Nephron progenitor cell (in vitro differentiated cells): Measurements from ENCODE around the gene IL17RB.

Source experiments
- DNase-seq: peaks from one replicate; pipeline ENCODE4 v3.0.0; 2021
- H3K27ac Mint-ChIP-seq: 2 replicates; pipeline ENCODE4 v1.8.0; 2021; ENCODE audit warnings: mild to moderate bottlenecking, moderate library complexity, mixed read lengths
- H3K27me3 Mint-ChIP-seq: 2 replicates; pipeline ENCODE4 v1.8.0; 2021; ENCODE audit warnings: mild to moderate bottlenecking, low read depth, mixed read lengths; ENCODE audit not compliant: poor library complexity
- H3K36me3 Mint-ChIP-seq: 2 replicates; pipeline ENCODE4 v1.8.0; 2021; ENCODE audit warnings: low read depth, mixed read lengths
- H3K4me1 Mint-ChIP-seq: 2 replicates; pipeline ENCODE4 v1.8.0; 2021; ENCODE audit warnings: mixed read lengths
- H3K4me3 Mint-ChIP-seq: 2 replicates; pipeline ENCODE4 v1.8.0; 2021; ENCODE audit warnings: mild to moderate bottlenecking, moderate library complexity, mixed read lengths
- H3K9me3 Mint-ChIP-seq: 2 replicates; pipeline ENCODE4 v1.8.0; 2021; ENCODE audit warnings: mild to moderate bottlenecking, moderate library complexity, mixed read lengths
- TF ChIP-seq, protein P1 (sequence below): fragments of 200-600 bp; sonication (generic); IDR thresholded peaks from 2 replicates; pipeline ENCODE4 v1.5.0; 2021; ENCODE audit warnings: antibody characterized with exemption

Gene IL17RB

DNA sequence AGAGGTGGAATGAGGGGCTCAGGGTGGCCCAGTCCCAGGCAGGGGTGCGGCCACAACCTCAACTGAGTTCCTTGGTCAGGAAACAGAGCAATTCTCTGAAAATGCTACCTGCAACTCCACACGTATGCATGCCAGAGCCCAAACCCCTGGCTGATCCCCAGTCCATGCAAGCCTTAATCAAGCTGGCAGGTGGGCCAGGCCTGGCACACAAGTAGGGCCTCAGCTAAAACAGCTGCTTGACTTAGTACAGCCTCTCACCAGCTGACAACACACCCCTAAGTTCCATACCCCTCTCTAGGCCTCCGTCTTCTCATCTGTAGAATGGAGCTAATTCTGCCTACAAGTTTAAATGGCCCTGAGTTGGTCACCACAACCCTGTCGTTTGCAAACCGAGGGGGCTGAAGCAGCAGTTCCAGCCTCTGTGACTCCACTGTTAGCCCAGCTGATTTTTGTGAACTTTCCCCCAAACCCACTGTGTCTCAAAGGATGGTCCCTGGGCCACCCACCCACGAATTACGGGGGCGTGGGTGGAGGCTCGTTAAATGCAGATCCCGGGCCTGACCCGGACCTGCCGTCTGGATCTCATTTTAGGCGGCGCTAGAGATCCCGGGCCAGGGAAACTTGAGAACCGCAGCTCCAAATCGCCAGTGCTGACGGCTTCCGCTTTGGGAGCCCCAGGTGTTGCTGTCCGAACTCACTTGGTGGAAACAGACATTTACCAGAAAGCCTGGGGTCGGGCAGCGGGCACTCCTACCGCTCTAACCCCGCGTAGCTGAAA lies 1.1 kb upstream of the IL17RB start:
- H3K27ac Mint-ChIP-seq = no peak overlapping the region
- H3K9me3 Mint-ChIP-seq = no peaks in the 10 kb centered on the region
- no peak for DNase-seq
- peaks cover 50% of the 10 kb centered on the region for H3K27me3 Mint-ChIP-seq
- peaks cover 24% of the 10 kb centered on the region for H3K4me1 Mint-ChIP-seq
- TF ChIP-seq, protein P1, sequence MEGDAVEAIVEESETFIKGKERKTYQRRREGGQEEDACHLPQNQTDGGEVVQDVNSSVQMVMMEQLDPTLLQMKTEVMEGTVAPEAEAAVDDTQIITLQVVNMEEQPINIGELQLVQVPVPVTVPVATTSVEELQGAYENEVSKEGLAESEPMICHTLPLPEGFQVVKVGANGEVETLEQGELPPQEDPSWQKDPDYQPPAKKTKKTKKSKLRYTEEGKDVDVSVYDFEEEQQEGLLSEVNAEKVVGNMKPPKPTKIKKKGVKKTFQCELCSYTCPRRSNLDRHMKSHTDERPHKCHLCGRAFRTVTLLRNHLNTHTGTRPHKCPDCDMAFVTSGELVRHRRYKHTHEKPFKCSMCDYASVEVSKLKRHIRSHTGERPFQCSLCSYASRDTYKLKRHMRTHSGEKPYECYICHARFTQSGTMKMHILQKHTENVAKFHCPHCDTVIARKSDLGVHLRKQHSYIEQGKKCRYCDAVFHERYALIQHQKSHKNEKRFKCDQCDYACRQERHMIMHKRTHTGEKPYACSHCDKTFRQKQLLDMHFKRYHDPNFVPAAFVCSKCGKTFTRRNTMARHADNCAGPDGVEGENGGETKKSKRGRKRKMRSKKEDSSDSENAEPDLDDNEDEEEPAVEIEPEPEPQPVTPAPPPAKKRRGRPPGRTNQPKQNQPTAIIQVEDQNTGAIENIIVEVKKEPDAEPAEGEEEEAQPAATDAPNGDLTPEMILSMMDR = no peak
- H3K36me3 Mint-ChIP-seq = no peaks in the 10 kb centered on the region
- peak overlapping the region; percentile 81 for H3K4me3 Mint-ChIP-seq

GRCh38 chr3:53845881-53846133 lies 561 bp upstream of the IL17RB start:
- peaks cover 24% of the 10 kb centered on the region for H3K4me1 Mint-ChIP-seq
- TF ChIP-seq, protein P1 = no peak
- peak; percentile 60 for DNase-seq
- H3K36me3 Mint-ChIP-seq = no peaks in the 10 kb centered on the region
- H3K27ac Mint-ChIP-seq = no peak overlapping the region
- peaks cover 50% of the 10 kb centered on the region for H3K27me3 Mint-ChIP-seq
- H3K4me3 Mint-ChIP-seq = peak overlapping the region; percentile 81
- H3K9me3 Mint-ChIP-seq = no peaks in the 10 kb centered on the region

DNA sequence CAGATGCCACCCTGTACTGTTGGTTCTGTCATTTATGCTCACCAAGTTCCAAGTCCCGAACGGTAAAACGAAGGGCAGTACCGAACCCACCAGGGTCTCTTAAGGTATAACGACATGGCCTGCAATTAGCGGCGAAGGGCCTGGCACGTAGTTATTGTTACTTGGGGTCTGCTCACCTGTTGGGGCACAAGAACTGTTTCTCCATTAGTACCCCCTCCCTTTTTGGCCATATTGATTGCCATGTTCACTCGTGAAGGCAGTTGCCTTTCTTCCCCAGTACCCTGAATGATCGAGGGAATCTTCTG lies 435 bp downstream of the IL17RB start:
- peaks cover 50% of the 10 kb centered on the region for H3K27me3 Mint-ChIP-seq
- TF ChIP-seq, protein P1 = no peak

DNA sequence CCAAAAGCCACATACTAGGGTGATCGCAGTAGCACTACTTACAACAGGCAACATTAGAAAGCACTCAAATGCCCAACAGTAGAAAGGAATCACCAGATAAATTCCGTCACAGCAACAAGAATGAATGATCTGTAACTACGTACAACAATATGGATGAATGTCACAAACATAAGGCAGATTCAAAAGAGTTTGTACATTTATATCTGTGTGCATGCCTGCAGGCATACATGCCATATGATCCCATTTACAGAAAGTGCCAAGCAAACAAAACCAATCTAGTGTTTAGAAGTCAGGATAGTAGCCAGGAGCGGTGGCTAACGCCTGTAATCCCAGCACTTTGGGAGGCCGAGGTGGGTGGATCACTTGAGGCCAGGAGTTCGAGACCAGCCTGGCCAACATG lies 3.5 kb downstream of the IL17RB start:
- TF ChIP-seq, protein P1 = no peak

More for the DNA sequence above, 435 bp downstream of the IL17RB start:
- H3K9me3 Mint-ChIP-seq = no peaks in the 10 kb centered on the region
- no peak overlapping the region for H3K27ac Mint-ChIP-seq
- no peak for DNase-seq
- peak overlapping the region; percentile 75 for H3K4me3 Mint-ChIP-seq
- H3K4me1 Mint-ChIP-seq = peaks cover 24% of the 10 kb centered on the region
- H3K36me3 Mint-ChIP-seq = no peaks in the 10 kb centered on the region

GRCh38 chr3:53850895-53851294 lies 4.5 kb downstream of the IL17RB start:
- H3K4me3 Mint-ChIP-seq = no peak overlapping the region
- DNase-seq = no peak
- peaks cover 29% of the 10 kb centered on the region for H3K27me3 Mint-ChIP-seq
- H3K27ac Mint-ChIP-seq = no peak overlapping the region
- no peaks in the 10 kb centered on the region for H3K9me3 Mint-ChIP-seq
- H3K36me3 Mint-ChIP-seq = no peaks in the 10 kb centered on the region
- peaks cover 6% of the 10 kb centered on the region for H3K4me1 Mint-ChIP-seq
- TF ChIP-seq, protein P1 = no peak

More for the DNA sequence above, 3.5 kb downstream of the IL17RB start:
- DNase-seq = no peak
- no peaks in the 10 kb centered on the region for H3K36me3 Mint-ChIP-seq
- no peaks in the 10 kb centered on the region for H3K9me3 Mint-ChIP-seq
- peaks cover 4% of the 10 kb centered on the region for H3K4me1 Mint-ChIP-seq
- H3K4me3 Mint-ChIP-seq = no peak overlapping the region
- peaks cover 37% of the 10 kb centered on the region for H3K27me3 Mint-ChIP-seq
- no peak overlapping the region for H3K27ac Mint-ChIP-seq

DNA sequence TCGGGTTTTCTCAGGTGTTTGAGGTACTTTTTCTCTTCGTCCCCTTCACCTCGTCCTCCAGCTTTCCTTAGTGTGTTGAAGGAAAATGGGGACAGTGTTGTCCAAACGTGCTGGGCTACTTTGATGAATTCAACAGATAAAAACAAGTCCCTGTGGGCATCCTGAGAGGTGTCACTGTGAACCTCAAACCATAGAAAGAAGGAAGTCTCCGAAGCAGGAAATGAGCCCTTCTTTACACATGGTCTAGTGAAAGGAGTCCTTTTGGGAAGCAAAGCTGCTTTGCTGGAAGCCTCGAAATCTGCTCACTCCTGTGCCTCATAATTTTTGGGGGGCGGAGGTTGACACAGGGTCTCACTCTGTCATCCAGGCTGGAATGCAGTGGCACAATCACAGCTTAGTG lies 10.6 kb downstream of the IL17RB start:
- Mint-ChIP-seq H3K4me3 (no peak overlapping the region), H3K36me3 (peaks cover 32% of the 10 kb centered on the region), H3K9me3 (no peaks in the 10 kb centered on the region), H3K27me3 (peaks cover 8% of the 10 kb centered on the region), H3K27ac (no peak overlapping the region), H3K4me1 (peaks cover 20% of the 10 kb centered on the region)
- TF ChIP-seq, protein P1 = no peak
- DNase-seq = no peak
